Pancreas (tissue), 10 donors: ENCODE data around the gene TP53BP1. TPM values are rescaled to one million over a fixed set of nuclear protein-coding genes. Genes with fewer than 3 reads are reported as not detected.

Experiments
- ATAC-seq, 4 donors: fragments of 200-7000 bp; cut with Tn5 transposase; one replicate each; pipeline versions ENCODE4 v1.8.0 to v1.9.1; 2020; ENCODE audit warnings: mild to moderate bottlenecking in 4 of 4, moderate library complexity in 4 of 4
- DNase-seq, 6 donors: peaks; one replicate each; pipeline ENCODE4 v3.0.0-alpha.2; 2020
- FAIRE-seq: peaks from 2 replicates; lab custom pipeline; 2012; peaks lifted over from hg19 to GRCh38; lab: Jason Lieb, UNC
- H3K27ac ChIP-seq, 4 donors: fragments of 200-600 bp; sonication (generic); 1 replicate in 3 of 4; 2 replicates in 1 of 4; pipeline versions ENCODE4 v1.5.0 to v1.8.0; 2020
- H3K27me3 ChIP-seq, 4 donors: fragments of 200-600 bp; one replicate each; pipeline ENCODE4 v1.8.0; 2021
- H3K36me3 ChIP-seq, 3 donors: fragments of 200-600 bp; sonication (generic) in 1 of 3; one replicate each; pipeline versions ENCODE4 v1.5.0 to v1.8.0; 2020 to 2021
- H3K4me1 ChIP-seq, 3 donors: fragments of 200-600 bp; one replicate each; pipeline ENCODE4 v1.8.0; 2021
- H3K4me3 ChIP-seq, 4 donors: fragments of 200-600 bp; sonication (generic) in 2 of 4; one replicate each; pipeline versions ENCODE4 v1.5.0 to v1.8.0; 2020 to 2021
- H3K9me3 ChIP-seq, 4 donors: fragments of 200-600 bp; one replicate each; pipeline ENCODE4 v1.8.0; 2021
- WGBS, 2 donors: extraction: QIAGEN DNeasy Blood & Tissue Kit; methylation state at CpG; one replicate each; pipeline ENCODE4 v1.1.7; 2013; 5-methylcytosine and 5-hydroxymethylcytosine counted together
- intact Hi-C, 3 donors: fragments of 100-400 bp; cut with DNase I; formaldehyde crosslinking; loops; one replicate each; pipeline versions ENCODE4 v1.11.1 to v1.14.2; 2022
- polyA plus RNA-seq, 2 donors: library from polyadenylated mRNA; stranded (reverse); fragments of 200-250 nt; gene quantifications; one replicate each; pipeline ENCODE4 v1.2.3, GENCODE V29; 2013
- total RNA-seq, 6 donors: library from RNA; stranded (reverse); fragmentation: NEBNext Ultra II Directional in 4 of 6; extraction: Animal tissue kit (Norgen Biotek cat#: 25700) in 4 of 6; gene quantifications; one replicate each; pipeline versions ENCODE4 v1.2.1 to v1.2.4, GENCODE V29; 2021 to 2023
- TF ChIP-seq, protein P1 (sequence below), 4 donors: fragments of 200-600 bp; sonication (generic) in 3 of 4; IDR thresholded peaks; one replicate each; pipeline versions ENCODE4 v1.5.0 to v1.8.0; 2021; ENCODE audit warnings: antibody characterized with exemption in 4 of 4
- donor health status: healthy with polysubstance abuse.
- donor health status: DM: no; HTN: no; CAD: no; lungs with moderate emphysema.
- donor health status: DM: no; HTN: no; CAD: no.
- donor health status: control.
- donor health status: control.
- donor health status: Bipolar disorder and iron deficiency.
- donor health status: DM: yes; HTN: yes; CAD: no.
- donor health status: DM: no; HTN: no; CAD: no.
- donor health status: DM: no; HTN: no; CAD: no.
- donor health status: DM: yes; HTN: yes; CAD: no.

The TP53BP1 gene
- total and polyA plus RNA-seq, 8 donors = 12.4 to 31.8 (median 15.2) TPM

DNA sequence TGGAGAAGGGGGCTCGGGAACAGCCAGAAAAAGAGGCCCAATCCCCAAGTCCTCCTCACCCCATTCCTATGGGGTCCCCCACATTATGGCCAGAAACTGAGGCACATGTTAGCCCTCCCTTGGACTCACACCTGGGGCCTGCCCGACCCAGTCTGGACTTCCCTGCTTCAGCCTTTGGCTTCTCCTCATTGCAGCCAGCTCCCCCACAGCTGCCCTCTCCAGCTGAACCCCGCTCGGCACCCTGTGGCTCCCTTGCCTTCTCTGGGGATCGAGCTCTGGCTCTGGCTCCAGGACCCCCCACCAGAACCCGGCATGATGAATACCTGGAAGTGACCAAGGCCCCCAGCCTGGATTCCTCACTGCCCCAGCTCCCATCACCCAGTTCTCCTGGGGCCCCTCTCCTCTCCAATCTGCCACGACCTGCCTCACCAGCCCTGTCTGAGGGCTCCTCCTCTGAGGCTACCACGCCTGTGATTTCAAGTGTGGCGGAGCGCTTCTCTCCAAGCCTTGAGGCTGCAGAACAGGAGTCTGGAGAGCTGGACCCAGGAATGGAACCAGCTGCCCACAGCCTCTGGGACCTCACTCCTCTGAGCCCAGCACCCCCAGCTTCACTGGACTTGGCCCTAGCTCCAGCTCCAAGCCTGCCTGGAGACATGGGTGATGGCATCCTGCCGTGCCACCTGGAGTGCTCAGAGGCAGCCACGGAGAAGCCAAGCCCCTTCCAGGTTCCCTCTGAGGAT is 35.0 kb upstream of the TP53BP1 start:
- FAIRE-seq = no peak
- Histone ChIP-seq H3K9me3 (no peaks in the 10 kb centered on the region), H3K27me3 (no peaks in the 10 kb centered on the region), H3K27ac (no peak overlapping the region), H3K36me3 (no peaks in the 10 kb centered on the region), H3K4me1 (no peaks in the 10 kb centered on the region), H3K4me3 (no peak overlapping the region)
- 80 to 88% methylated on average over 12 of the region's 12 CpGs for WGBS, 2 donors
- ATAC-seq = no peak
- TF ChIP-seq, protein P1, sequence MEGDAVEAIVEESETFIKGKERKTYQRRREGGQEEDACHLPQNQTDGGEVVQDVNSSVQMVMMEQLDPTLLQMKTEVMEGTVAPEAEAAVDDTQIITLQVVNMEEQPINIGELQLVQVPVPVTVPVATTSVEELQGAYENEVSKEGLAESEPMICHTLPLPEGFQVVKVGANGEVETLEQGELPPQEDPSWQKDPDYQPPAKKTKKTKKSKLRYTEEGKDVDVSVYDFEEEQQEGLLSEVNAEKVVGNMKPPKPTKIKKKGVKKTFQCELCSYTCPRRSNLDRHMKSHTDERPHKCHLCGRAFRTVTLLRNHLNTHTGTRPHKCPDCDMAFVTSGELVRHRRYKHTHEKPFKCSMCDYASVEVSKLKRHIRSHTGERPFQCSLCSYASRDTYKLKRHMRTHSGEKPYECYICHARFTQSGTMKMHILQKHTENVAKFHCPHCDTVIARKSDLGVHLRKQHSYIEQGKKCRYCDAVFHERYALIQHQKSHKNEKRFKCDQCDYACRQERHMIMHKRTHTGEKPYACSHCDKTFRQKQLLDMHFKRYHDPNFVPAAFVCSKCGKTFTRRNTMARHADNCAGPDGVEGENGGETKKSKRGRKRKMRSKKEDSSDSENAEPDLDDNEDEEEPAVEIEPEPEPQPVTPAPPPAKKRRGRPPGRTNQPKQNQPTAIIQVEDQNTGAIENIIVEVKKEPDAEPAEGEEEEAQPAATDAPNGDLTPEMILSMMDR (IDR thresholded peaks at IDR 0.05) = no peak
- DNase-seq = no peak
- intact Hi-C loops = no loop called here

DNA sequence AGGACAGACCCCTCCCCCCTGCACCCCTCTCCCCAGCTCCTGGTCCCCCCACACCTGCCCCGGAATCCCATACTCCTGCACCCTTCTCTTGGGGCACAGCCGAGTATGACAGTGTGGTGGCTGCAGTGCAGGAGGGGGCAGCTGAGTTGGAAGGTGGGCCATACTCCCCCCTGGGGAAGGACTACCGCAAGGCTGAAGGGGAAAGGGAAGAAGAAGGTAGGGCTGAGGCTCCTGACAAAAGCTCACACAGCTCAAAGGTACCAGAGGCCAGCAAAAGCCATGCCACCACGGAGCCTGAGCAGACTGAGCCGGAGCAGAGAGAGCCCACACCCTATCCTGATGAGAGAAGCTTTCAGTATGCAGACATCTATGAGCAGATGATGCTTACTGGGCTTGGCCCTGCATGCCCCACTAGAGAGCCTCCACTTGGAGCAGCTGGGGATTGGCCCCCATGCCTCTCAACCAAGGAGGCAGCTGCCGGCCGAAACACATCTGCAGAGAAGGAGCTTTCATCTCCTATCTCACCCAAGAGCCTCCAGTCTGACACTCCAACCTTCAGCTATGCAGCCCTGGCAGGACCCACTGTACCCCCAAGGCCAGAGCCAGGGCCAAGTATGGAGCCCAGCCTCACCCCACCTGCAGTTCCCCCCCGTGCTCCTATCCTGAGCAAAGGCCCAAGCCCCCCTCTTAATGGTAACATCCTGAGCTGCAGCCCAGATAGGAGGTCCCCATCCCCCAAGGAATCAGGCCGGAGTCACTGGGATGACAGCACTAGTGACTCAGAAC is 34.3 kb upstream of the TP53BP1 start:
- WGBS, 2 donors = 75% methylated on average over 9 of the region's 9 CpGs
- DNase-seq (no peak), FAIRE-seq (no peak), ATAC-seq (no peak)
- no peaks in the 10 kb centered on the region for H3K4me1 ChIP-seq
- H3K27me3 ChIP-seq = no peaks in the 10 kb centered on the region
- intact Hi-C loops = no loop called here
- H3K9me3 ChIP-seq = no peaks in the 10 kb centered on the region
- no peaks in the 10 kb centered on the region for H3K36me3 ChIP-seq
- H3K4me3 ChIP-seq = no peak overlapping the region
- TF ChIP-seq, protein P1 (IDR thresholded peaks at IDR 0.05) = no peak
- no peak overlapping the region for H3K27ac ChIP-seq

DNA sequence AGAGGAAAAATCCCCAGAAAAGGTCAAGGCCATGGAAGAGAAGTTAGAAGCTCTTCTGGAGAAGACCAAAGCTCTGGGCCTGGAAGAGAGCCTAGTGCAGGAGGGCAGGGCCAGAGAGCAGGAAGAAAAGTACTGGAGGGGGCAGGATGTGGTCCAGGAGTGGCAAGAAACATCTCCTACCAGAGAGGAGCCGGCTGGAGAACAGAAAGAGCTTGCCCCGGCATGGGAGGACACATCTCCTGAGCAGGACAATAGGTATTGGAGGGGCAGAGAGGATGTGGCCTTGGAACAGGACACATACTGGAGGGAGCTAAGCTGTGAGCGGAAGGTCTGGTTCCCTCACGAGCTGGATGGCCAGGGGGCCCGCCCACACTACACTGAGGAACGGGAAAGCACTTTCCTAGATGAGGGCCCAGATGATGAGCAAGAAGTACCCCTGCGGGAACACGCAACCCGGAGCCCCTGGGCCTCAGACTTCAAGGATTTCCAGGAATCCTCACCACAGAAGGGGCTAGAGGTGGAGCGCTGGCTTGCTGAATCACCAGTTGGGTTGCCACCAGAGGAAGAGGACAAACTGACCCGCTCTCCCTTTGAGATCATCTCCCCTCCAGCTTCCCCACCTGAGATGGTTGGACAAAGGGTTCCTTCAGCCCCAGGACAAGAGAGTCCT is 33.4 kb upstream of the TP53BP1 start:
- no peak overlapping the region for H3K27ac ChIP-seq

DNA sequence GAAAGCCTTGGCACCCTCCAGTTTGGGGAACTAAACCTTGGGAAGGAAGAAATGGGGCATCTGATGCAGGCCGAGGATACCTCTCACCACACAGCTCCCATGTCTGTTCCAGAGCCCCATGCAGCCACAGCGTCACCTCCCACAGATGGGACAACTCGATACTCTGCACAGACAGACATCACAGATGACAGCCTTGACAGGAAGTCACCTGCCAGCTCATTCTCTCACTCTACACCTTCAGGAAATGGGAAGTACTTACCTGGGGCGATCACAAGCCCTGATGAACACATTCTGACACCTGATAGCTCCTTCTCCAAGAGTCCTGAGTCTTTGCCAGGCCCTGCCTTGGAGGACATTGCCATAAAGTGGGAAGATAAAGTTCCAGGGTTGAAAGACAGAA is 32.2 kb upstream of the TP53BP1 start:
- intact Hi-C loops = no loop called here
- H3K4me1 ChIP-seq = no peaks in the 10 kb centered on the region
- no peaks in the 10 kb centered on the region for H3K36me3 ChIP-seq
- ATAC-seq = no peak
- 74 to 81% methylated on average over 4 of the region's 4 CpGs for WGBS, 2 donors
- no peak for DNase-seq
- H3K27me3 ChIP-seq = no peaks in the 10 kb centered on the region
- no peak for FAIRE-seq
- no peak overlapping the region for H3K4me3 ChIP-seq
- TF ChIP-seq, protein P1 (IDR thresholded peaks at IDR 0.05) = no peak
- no peaks in the 10 kb centered on the region for H3K9me3 ChIP-seq
- no peak overlapping the region for H3K27ac ChIP-seq

More for the DNA sequence above, 33.4 kb upstream of the TP53BP1 start:
- Histone ChIP-seq H3K27me3 (no peaks in the 10 kb centered on the region), H3K36me3 (no peaks in the 10 kb centered on the region), H3K4me3 (no peak overlapping the region), H3K9me3 (no peaks in the 10 kb centered on the region), H3K4me1 (no peaks in the 10 kb centered on the region)
- 81 to 82% methylated on average over 11 of the region's 11 CpGs for WGBS, 2 donors
- FAIRE-seq (no peak), DNase-seq (no peak), ATAC-seq (no peak)
- TF ChIP-seq, protein P1 (IDR thresholded peaks at IDR 0.05) = no peak
- intact Hi-C loops = no loop called here
